Mesenteric fat pad (tissue), 1 donor: ENCODE measurements around the gene BAIAP2L2. TPM values are rescaled to one million over a fixed set of nuclear protein-coding genes. Genes with fewer than 3 reads are reported as not detected.
"Not testable (repeated sequence)": the region's sequence is repeated elsewhere in the genome, so short reads cannot be mapped to it uniquely, and the experiment has no call there.

Source experiments
- DNase-seq: peaks from one replicate; pipeline ENCODE4 v3.0.0-alpha.2; 2020; ENCODE audit warnings: low spot score
- long read RNA-seq: library from polyadenylated mRNA; unstranded; transcript quantifications from one replicate; pipeline ENCODE4 v2.0.0, GENCODE V29; 2020
- total RNA-seq: library from RNA; stranded (reverse); fragmentation: NEBNext Ultra II Directional; extraction: Animal tissue kit (Norgen Biotek cat#: 25700); gene quantifications from one replicate; pipeline ENCODE4 v1.2.1, GENCODE V29; 2021
- donor health status: DM: yes; HTN: yes; CAD: no.

The BAIAP2L2 gene, protein sequence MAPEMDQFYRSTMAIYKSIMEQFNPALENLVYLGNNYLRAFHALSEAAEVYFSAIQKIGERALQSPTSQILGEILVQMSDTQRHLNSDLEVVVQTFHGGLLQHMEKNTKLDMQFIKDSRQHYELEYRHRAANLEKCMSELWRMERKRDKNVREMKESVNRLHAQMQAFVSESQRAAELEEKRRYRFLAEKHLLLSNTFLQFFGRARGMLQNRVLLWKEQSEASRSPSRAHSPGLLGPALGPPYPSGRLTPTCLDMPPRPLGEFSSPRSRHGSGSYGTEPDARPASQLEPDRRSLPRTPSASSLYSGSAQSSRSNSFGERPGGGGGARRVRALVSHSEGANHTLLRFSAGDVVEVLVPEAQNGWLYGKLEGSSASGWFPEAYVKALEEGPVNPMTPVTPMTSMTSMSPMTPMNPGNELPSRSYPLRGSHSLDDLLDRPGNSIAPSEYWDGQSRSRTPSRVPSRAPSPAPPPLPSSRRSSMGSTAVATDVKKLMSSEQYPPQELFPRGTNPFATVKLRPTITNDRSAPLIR
- 1.8 TPM for total RNA-seq
- long read RNA-seq, partial matches to known transcripts, result 1 of 4 reads
- long read RNA-seq, other reads (novel, unspliced or antisense), result 2 of 4 reads

DNA sequence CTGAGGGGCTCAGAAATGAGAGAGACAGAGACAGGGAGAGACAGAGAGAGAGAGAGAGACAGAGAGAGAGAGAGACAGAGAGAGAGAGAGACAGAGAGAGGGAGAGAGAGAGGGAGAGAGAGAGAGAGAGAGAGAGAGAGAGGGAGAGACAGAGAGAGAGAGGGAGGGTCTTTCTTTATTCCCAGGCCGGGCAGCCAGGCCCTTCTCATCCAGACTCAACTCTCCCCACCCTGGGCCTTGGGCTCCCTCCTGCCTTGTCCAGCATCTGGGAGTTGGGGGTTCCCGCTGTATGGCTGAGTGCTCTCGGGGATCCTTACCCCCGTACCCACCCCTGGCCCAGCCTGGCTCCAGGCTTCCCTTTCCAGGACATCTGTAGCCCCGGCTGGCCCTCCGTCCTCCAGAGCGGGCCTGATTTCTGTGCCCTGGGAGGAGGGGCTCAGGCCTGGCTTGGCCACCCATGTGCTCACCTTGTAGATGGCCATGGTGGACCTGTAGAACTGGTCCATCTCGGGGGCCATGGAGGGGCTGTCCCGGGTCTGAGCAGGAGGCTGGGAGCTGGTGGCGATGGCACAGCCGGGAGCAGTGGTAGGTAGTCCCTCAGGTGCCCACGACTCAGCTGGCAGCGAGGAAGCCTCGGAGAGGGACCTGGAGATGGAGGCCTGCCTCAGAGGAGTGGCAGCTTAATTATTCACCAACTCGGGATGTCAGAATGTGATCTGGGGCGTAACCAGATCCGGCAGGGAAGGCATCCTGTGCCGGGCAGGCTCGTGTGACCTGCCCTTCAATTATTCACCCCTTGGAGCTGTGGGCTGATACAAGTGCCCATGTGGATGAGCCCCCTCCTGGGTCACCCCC, at the start of gene BAIAP2L2:
Gene BAIAP2L2, minus strand, starts transcription at position 677 of the 855 bp plus-strand sequence. Its CDS starts 159 bp downstream, at position 518.
- DNase-seq, result no peak

DNA sequence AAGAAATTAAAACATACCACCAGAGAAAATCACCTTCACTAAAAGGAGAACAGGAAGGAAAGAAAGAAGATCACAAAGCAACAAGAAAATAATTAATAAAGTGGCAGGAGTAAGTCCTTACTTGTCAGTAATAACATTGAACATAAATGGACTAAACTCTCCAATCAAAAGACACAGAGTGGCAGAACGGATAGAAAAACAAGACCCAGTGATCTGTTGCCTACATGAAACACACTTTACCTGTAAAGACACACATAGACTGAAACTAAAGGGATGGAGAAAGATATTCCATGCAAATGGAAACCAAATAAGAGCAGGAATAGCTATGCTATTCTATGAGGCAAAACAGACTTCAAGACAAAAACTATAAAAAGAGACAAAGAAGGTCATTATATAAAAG, 45.2 kb upstream of the BAIAP2L2 start:
- DNase-seq, result no peak

DNA sequence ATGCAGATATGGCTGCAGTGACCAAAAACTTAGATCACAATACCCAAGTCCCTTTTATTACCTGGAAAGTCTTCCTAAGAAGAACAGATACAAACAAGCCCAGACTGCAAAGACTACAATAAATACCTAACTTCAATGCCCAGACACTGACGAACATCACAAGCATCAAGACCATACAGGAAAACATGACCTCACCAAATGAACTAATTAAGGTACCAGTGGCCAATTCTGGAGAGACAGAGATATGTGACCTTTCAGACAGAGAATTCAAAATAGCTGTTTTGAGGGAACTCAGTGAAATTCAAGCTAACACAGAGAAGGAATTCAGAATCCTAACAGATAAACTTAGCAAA, 44.1 kb upstream of the BAIAP2L2 start:
- not testable (repeated sequence) for DNase-seq

DNA sequence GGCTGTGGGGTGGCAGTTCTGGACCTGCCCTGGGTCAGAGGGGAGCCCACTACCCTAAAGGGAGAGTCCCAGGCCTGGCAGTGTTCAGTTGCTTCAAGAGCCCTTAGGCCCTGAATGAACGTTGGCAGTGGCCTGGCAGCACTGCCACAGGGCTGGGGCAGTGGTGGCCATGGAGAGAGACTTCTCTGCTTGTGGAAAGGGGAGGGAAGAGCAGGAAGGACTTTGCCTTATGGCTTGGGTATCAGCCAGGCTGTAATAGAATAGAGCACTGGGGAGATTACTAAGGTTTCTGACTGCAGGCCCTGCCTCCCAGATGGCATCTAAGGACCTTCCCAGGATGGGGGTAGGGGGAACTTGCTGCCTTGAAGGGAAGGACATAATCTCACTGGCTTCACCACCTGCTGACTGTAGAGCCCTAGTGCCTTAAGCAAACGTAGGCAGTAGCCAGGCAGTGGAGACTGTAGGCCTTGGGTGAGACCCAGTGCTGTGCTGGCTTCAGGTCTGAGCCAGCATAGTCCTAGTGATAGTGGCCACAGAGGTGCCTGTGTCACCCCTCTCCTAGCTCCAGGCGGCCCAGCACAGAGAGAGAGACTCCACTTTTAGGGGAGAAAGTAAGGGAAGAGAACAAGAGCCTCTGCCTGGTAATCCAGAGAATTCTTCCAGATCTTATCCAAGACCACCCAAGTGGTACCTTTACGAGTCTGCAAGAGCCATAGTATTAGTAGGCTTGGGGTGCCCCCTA, 43.5 kb upstream of the BAIAP2L2 start:
- DNase-seq, result peak; percentile 26

DNA sequence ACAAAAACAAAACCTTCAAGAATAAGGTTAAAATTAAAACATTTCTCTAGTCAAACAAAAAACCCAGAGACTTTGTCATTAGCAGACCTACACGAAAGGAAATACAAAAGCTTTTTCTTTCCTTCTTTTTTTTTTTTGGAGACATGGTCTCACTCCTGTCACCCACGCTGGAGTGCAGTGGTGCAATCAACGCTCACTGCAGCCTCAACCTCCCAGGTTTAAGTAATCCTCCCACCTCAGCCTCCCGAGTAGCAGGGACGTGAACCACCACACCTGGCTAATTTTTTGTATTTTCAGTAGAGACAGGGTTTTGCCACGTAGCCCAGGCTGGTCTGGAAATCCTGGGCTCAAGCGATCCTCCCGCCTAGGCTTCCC, 40.6 kb upstream of the BAIAP2L2 start:
- DNase-seq, result peak; percentile 24

DNA sequence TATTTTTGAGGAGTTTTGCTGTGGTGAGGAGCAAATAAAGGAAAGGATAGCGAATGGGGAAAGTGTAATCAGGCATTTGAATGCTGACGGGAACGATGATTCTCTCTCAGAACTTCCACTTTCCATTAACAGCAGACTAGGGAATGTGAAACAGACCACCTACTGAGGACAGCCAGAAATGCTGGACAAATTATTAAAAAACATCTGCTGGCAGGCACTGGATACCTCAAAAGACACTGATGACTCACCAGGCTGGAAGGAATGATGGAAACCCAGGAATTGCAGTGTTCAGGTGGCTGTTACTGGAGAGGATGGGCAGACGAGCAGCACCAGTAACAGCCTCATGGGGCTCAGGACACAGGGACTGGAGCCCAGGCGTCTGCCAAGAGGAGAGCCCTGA, 37.8 kb upstream of the BAIAP2L2 start:
- DNase-seq, result no peak

DNA sequence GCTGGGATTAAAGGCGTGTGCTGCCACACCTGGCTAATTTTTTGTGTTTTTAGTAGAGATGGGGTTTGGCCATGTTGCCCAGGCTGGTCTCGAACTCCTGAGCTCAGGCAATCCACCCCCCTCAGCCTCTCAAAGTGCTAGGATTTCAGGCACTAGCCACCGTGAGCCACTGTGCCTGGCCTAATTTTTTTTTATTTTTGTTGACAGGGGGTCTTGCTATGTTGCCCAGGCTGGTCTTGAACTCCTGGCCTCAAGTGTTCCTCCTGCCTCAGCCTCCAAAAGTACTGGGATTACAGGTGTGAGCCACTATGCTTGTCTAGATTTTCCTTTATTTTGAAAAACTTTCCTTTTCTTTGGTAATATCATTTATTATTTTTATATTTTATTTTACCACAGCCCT, 35.7 kb upstream of the BAIAP2L2 start:
- not testable (repeated sequence) for DNase-seq

DNA sequence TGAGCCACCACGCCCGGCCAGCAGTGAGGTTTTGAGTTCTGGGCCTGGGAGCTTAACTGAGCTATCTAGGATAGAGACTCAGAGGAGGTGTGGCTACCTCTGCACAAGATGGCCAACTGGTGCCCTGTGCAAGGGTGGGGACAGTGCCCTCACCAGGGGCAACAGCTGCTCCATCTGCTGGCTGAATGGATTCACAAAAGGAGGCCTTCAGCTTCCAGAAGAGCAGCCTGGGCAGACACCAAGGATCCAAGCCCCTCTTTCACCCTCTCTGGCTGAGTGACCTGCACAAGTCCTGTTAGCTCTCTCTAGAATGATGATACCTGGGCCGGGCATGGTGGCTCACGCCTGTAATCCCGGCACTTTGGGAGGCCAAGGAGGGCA, 33.5 kb upstream of the BAIAP2L2 start:
- DNase-seq, result peak; percentile 67

DNA sequence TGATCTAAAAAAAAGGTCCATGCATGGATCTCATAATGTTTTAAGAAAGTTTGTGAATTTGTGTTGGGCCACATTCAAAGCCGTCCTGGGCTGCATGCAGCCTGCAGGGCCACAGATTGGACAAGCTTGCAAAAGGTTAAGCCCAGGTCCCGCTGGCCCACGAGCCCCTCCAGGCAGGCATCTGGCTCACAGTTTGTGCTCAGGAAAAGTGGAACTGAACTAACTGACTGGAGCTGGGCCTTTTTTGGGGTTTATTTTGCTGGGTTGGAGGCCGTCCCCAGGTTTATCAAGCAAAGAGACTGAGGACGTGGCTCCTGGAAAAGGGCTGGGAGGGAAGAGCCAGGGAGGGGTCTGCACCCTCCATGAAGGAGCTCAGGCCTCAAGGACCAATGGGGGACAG, 32.1 kb upstream of the BAIAP2L2 start:
- DNase-seq, result peak; percentile 65

DNA sequence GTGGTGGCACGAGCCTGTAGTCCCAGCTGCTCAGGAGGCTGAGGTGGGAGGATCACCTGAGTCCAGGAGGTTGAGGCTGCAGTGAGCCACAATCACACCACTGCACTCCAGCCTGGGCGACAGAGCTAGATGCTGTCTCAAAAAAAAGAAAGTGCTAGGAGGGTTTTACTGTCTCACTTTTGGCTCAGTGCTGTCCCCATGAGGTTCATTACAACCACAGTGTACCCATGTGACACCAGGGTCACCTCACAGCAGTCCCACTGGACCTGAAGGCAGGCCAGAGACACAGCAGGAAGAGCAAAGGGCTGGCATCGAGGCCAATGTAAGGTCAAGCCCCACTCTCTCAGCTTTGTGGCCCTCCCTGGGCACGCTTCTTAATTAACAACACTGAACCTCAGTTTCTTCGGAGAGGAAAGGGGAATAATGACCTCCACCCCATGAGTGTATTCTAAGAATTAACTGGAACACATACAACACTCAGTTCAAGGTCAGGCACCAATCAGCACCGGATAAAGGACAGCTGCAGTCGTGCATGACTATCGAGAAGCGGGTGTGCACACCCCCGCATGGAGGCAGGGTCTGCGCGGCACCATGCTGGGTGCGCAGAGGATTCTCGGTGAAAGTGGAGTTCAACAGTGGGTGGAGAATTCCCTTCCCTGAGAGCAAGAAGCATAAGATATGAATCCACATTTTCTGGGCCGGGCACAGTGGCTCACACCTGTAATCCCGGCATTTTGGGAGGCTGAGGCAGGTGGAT, 30.9 kb upstream of the BAIAP2L2 start:
- DNase-seq, result peak; percentile 68

DNA sequence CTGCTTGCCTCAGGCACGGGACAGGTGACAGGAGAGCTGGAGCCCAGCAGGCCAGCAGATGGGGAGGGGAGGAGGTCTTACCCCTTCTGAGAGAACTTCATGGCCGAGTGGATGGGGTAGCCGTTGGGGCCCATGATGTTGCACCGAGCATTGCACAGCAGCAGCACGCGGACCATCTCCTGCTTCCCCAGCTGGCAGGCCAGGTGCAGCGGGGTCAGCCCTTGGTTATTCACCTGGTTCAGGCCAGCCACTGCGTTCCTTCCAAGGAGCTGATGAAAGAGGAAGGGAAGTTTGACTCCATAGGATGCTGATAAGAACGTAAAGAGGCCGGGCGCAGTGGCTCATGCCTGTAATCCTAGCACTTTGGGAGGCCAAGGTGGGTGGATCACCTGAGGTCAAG, 29.4 kb upstream of the BAIAP2L2 start:
- DNase-seq, result peak; percentile 71

DNA sequence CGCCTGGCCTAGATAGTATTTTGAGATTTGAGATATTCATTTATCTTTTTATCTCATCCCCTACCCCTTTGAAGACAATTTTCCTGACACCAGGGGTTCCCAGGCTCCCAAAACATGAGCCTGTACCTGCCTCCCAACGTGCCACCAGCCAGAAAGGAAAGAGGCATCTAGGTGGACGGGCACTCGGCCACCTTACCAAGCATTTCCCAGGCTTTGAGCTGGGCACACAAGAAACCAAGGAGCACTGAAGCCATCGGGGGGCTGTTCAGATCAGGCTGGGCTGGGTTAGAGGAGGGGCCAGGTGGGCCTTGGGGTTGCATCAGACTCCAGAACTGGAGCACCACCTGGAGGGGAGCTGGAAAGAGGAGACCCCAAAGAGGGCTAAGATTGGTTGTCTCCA, 28.5 kb upstream of the BAIAP2L2 start:
- DNase-seq, result no peak

DNA sequence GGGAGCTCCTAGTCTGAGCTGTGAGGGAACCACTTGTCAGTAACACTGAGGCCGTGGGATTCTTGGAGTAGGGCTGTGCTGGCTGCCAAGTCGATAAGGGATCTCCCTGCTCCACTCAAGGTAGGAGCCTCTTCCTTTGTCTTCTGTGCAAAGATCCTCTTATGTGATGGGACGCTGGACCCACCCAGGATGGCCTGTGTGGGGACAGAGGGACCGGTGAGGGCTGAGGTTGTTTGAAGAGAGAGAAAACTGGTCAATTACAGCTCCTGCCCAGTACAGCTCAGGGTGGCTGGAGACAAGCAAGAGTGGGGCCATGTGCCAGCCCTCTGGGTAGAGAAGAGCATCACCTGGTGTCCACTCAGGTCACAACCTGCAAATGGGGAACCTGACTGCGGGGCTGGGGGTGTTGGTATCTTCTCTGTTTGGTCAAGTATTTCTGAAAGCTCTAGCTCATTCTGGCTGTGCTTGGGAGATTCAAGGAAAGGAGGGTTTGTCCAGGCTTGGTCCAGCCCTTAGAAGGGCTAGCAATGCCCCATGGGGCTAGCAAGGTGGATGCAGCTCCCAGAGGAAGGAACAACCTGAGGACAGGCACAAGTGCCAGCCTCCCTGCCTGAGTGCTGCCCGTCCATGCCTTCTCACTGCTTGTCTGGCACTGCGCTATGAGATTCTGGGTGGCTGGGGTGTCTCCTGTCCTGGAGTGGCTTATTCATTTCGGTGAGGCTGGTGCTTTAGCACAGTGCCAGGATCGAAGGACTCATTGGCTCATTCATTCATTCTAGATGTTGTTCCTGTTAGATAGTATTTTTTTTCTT, 27.6 kb upstream of the BAIAP2L2 start:
- DNase-seq, result no peak

DNA sequence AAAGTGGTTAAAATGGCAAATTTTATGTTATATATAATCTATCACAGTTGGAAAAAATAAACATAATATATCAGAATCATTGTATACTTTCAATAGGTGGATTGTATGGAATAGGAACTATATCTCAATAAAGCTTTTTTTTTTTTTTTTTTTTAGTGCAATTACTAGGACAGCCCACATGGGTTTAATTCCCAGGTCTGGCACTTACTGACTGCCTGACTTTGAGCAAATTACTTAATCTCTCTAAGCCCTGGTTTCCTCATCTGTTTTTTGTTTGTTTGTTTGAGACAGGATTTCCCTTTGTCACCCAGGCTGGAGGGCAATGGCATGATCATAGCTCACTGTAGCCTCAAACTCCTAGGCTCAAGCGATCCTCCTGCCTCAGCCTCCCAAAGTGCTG, 26.1 kb upstream of the BAIAP2L2 start:
- DNase-seq, result no peak

DNA sequence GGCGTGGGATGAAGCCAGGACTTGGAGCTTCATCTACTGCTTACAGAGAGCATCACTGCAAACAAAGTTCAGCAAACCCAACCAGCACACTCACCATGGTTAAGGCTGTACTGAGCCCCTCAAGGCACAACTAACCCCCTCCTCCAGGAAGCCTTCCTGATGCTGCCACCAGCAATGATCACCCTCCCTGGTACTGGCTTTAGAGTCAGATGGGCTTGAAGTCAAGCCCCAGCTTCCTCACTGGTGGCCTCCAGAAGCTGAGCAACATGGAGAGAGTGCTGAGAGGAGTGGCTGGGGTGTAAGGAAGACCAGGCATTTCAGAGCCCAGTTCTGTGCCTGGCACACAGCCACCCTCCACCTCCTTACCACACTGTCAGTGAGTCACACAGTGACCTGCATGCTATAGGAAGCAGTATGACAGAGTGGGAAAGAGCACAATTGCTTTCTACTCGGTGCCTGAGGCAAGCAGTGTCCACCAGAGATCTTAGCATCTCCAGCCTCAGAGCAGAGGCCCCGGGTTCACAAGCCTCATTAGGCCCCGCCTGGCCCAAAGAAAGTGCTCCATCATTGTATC, 24.7 kb upstream of the BAIAP2L2 start:
- DNase-seq, result no peak

DNA sequence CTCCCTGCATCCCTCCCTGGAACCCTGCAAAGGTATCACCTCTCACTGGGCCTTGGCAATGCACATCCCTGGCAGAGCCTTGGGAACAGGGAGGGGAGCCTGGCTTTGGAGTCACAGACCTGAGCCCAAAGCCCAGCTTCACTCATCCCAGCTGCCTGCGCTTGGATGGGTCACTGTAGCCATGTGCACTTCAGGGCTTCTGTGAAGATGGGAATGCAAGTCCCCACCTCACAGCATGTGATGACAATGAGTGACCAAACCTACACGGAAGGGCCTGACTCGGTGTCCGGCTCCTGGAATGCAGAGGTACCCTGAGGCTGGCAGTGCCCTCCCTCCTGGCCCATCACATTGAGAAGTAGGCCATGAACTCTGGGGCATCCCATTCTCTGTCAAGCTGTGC, 22.8 kb upstream of the BAIAP2L2 start:
- peak; percentile 80 for DNase-seq

DNA sequence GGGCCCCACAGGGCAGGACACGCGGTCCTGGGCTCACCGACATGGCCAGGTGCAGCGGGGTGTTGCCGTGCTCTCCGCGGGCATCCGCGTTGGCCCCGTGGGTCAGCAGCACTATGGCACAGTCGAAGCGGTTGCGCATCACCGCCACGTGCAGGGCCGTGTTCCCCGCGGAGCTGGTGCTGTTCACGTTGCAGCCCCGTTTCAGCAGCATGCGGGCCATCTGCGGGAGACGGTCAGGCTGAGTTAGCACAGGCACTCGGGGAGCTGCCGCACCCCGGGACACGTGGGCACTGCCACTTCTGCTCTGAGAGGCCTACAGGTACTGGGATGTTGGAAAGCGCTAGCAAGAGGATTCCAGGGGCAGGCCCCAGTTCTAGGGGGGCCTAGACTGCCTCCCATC, 22.3 kb upstream of the BAIAP2L2 start:
- peak; percentile 87 for DNase-seq

DNA sequence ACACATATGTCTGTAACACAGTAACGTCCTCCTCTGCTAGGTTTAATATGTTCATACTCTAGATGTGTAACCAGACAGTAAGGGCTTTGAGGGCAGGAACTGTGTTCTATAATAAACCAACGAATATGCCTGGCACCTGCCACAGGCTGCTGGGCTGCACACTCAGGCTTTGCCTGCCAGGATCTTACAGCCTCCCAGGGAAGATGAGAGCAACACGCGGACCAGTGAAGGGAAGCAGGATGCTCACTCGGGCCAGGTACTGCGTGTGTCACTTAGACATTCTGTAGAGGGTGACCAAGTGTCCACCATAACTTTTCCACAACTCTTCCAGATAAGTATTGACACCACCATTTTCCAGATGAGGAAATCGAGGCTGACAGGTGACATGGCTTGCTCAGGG, 21.7 kb upstream of the BAIAP2L2 start:
- DNase-seq, result peak; percentile 81

DNA sequence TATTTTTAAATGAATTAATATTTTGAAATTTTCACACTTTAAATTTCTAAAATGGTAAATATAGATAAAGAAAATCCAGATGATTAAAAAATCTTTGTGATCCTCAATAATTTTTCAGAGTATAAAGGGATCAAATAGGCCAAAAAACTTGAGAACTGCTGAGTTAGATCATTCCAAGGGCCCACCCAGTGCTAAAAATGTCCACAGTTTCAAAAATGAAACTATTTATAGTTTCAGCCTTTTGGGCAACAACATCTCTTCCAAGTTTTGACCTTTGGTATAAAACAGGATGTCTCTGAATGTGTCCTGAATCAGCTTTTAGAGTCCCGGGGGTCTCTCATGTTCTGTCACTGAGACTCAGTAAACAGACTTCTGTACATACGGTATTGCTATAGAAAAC, 20.9 kb upstream of the BAIAP2L2 start:
- no peak for DNase-seq
